Measurements from ENCODE around the gene PMS2. TPM values are rescaled to one million over a fixed set of nuclear protein-coding genes. Genes with fewer than 3 reads are reported as not detected.

PMS2 gene, protein sequence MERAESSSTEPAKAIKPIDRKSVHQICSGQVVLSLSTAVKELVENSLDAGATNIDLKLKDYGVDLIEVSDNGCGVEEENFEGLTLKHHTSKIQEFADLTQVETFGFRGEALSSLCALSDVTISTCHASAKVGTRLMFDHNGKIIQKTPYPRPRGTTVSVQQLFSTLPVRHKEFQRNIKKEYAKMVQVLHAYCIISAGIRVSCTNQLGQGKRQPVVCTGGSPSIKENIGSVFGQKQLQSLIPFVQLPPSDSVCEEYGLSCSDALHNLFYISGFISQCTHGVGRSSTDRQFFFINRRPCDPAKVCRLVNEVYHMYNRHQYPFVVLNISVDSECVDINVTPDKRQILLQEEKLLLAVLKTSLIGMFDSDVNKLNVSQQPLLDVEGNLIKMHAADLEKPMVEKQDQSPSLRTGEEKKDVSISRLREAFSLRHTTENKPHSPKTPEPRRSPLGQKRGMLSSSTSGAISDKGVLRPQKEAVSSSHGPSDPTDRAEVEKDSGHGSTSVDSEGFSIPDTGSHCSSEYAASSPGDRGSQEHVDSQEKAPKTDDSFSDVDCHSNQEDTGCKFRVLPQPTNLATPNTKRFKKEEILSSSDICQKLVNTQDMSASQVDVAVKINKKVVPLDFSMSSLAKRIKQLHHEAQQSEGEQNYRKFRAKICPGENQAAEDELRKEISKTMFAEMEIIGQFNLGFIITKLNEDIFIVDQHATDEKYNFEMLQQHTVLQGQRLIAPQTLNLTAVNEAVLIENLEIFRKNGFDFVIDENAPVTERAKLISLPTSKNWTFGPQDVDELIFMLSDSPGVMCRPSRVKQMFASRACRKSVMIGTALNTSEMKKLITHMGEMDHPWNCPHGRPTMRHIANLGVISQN
- 8.9 and 11.9 TPM in 2 replicates for total RNA-seq

DNA sequence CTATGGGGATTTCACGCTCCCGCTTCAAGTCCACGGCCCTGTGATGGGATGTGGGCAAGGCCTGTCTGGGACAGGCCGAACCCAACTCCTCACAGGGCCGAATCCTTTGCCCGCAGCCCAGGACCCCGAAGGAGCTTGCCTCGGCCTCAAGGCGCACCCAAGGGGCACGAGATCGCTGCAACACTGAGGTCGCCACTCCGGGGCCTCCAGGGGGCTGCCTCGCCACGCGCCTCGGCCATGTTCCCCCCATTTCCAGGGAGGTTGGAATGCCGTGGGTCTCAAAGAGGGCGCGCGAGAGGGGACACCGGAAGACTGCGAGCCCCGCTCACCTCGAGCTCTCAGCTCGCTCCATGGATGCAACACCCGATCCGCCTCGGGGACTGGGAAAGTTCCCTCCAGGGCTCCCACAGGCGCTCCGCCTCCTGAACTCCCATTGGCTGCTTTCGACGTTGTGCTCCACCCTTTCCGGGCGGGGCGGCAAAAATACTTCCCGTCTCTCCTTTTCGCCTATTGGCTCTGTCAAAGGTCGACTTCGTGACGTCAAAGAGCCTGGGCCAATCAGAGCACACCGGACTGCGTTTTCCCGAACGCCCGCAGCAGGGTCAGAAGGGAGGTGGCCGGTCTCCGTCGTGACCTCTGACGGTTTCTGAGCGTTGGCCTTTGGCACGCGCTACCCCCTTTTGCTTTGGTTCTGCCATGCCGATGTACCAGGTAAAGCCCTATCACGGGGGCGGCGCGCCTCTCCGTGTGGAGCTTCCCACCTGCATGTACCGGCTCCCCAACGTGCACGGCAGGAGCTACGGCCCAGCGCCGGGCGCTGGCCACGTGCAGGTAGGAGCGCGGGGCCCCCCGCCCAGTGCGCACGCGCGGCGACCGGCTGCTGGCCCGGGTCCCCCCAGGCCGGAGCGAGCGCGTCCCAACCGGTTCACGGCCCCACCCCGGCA lies at the start of gene PMS2, which contains the start of gene AIMP2:
TSS of gene PMS2 (minus strand) at position 382 of the 944 bp plus-strand sequence. CDS start at position 352, 30 bp downstream.
TSS of gene AIMP2 (plus strand) at position 605 of the 944 bp plus-strand sequence. CDS start at position 697, 92 bp downstream.

DNA sequence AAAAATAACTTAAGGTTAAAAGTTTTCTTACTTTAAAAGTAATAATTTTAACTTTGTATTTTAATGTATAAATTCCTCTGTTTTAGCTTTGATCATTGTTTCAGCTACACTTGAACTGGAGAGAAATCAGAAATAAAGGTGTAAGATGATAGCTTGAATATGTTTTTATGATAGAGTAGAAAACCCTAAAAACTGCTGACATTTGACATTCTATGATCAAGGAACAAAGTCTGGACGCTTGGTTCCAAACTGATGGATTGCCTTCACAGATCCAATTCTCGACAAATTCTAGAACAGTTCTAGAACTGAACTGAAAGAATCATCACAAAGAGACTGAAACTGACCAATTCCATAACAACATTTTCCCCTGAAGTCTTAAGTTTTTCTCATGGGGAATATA lies 22.1 kb upstream of the PMS2 start, which contains the start of gene ANKRD61:
TSS of gene ANKRD61 (plus strand) at position 389 of the 400 bp plus-strand sequence. CDS start at position 389, 0 bp downstream.

DNA sequence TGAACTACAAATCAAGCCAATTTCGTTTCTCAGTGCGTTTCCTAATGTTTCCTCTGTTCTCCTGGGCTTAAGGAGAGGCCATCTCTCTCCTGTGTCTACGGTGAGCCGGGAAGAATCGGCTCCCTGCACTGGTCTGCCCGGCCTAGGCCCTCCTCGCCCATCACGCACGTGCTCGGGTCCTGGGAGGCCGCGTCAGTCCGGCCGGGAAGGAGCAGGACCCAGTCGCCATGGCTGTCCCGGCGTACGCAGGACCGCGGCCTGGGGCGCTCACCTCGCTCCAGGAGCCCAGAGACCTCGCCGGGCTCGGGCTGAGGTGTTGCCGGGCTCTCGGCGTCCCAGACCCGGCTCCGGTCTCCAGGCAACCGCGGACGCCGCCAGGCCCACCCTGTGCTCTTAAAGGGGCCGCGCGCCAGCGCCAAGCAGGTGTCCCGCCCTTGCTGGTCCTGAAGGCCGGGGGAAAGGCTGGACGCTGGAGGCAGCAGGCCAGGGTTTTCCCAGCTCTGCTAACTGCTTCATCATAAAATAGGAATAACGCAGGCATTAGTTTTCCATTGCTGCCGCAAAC lies 38.4 kb downstream of the PMS2 start, which contains the start of gene RSPH10B:
TSS of gene RSPH10B (minus strand) at position 343 of the 565 bp plus-strand sequence. CDS start 3,573 bp downstream, outside the sequence.

Other genes with a start within 250 kb of the PMS2 start
- 26.5 and 27.1 TPM in 2 replicates for gene RNF216, start 227.4 kb downstream of the PMS2 start, total RNA-seq
- not detected in 2 replicates for gene OCM, start 128.3 kb downstream of the PMS2 start, total RNA-seq
- gene CCZ1, start 110.3 kb downstream of the PMS2 start, total RNA-seq, result 35.0 and 72.9 TPM in 2 replicates
- not detected in 2 replicates for gene RSPH10B, start 38.4 kb downstream of the PMS2 start, total RNA-seq
- gene AIMP2, start 223 bp upstream of the PMS2 start, total RNA-seq, result 40.4 and 74.5 TPM in 2 replicates
- 0.08 and 0.39 TPM in 2 replicates for gene ANKRD61, start 22.3 kb upstream of the PMS2 start, total RNA-seq
- 111 and 166 TPM in 2 replicates for gene EIF2AK1, start 50.1 kb upstream of the PMS2 start, total RNA-seq
- 5.2 and 6.1 TPM in 2 replicates for gene USP42, start 95.9 kb upstream of the PMS2 start, total RNA-seq